H1 (cell line): ENCODE results near the gene CXCR5. TPM values are rescaled to one million over a fixed set of nuclear protein-coding genes. Genes with fewer than 3 reads are reported as not detected.

Experiments
- ATF2 ChIP-seq: IDR thresholded peaks from 2 replicates; pipeline ENCODE4 v1.6.1; 2012; ENCODE audit warnings: low read length, inconsistent platforms
- CHD7 ChIP-seq: fragments of 300-600 bp; sonication (generic); IDR thresholded peaks from 2 replicates; pipeline ENCODE4 v1.7.1; 2012; ENCODE audit warnings: low read length, moderate library complexity, mild to moderate bottlenecking, inconsistent platforms; ENCODE audit not compliant: insufficient replicate concordance
- CTCF ChIP-seq, 3 experiments: IDR thresholded peaks; 1 replicate in 2 of 3; 2 replicates in 1 of 3; pipeline versions ENCODE4 v1.5.1 to v1.6.1; 2011; ENCODE audit warnings: low read length in 3 of 3, mild to moderate bottlenecking in 3 of 3, inconsistent platforms in 2 of 3, low read depth in 1 of 3, moderate library complexity in 1 of 3; ENCODE audit not compliant: insufficient read depth in 1 of 3; ENCODE audit errors: control extremely low read depth in 1 of 3
- EGR1 ChIP-seq: IDR thresholded peaks from 2 replicates; pipeline ENCODE4 v1.6.1; 2011; ENCODE audit warnings: low read depth, low read length, borderline replicate concordance
- HDAC6 ChIP-seq: IDR thresholded peaks from one replicate; pipeline ENCODE4 v1.7.1; 2012; ENCODE audit warnings: low read depth, mild to moderate bottlenecking, inconsistent platforms, low read length, moderate library complexity
- MAFK ChIP-seq: IDR thresholded peaks from 2 replicates; pipeline ENCODE4 v1.6.1; 2012; ENCODE audit warnings: low read depth, mild to moderate bottlenecking, improper control_type of control experiment, low read length
- polyA plus RNA-seq, 7 experiments: library from polyadenylated mRNA; depleted of rRNA in 3 of 7; stranded (reverse) in 5 of 7; unstranded in 2 of 7; fragments of >200 nt in 5 of 7; fragments of 200-250 nt in 2 of 7; gene quantifications; 1 replicate in 5 of 7; 2 replicates in 1 of 7; 4 replicates in 1 of 7; pipeline versions ENCODE4 v1.2.1 to v1.2.3, GENCODE V29; 2011 to 2013; ENCODE audit warnings: missing spikeins in 2 of 7, mixed read lengths in 2 of 7
- total RNA-seq: library from RNA; stranded (reverse); fragmentation: NEBNext Ultra II Directional; extraction: Animal tissue kit (Norgen Biotek cat#: 25700); gene quantifications from 2 replicates; pipeline ENCODE4 v1.2.1, GENCODE V29; 2021

The CXCR5 gene
- total and polyA plus RNA-seq, 2 of the 8 experiments (the other 6 are each of a cell fraction or from before 2014, with no cell fraction given): not detected

- no peak for TF ChIP-seq CHD7
- peak; percentile 69 to 97 (median 91) for TF ChIP-seq CTCF (IDR thresholded peaks at IDR 0.05; ENCODE audit: control extremely low read depth in 1 of 3, insufficient read depth in 1 of 3, low read depth in 1 of 3, low read length in 3 of 3)
- TF ChIP-seq HDAC6: no peak
- peak; percentile 89 for TF ChIP-seq EGR1
- TF ChIP-seq ATF2: 0 out of 2 replicates have a peak, but pooled peaks have one; percentile 24
- no peak for TF ChIP-seq MAFK
These were observed 46.5 kb downstream of the CXCR5 start (continued) for GRCh38 chr11:118930094-118930712.
